GM12874 (cell line): ENCODE data around the gene IFNG-AS1.

Experiments
- CTCF ChIP-seq: IDR thresholded peaks from 2 replicates; pipeline ENCODE4 v1.5.1; 2011; ENCODE audit warnings: low read depth, mild to moderate bottlenecking, control low read depth, low read length, moderate library complexity; ENCODE audit not compliant: insufficient read depth

The IFNG-AS1 gene

GRCh38 chr12:67977668-67978067, 11.6 kb upstream of the IFNG-AS1 start:
- TF ChIP-seq CTCF: no peak

- TF ChIP-seq CTCF: no peak
Observed at GRCh38 chr12:67980391-67980790, 8.9 kb upstream of the IFNG-AS1 start.

- TF ChIP-seq CTCF: no peak
Observed at GRCh38 chr12:67981287-67982162, 7.7 kb upstream of the IFNG-AS1 start.

GRCh38 chr12:67982164-67982563, 7.1 kb upstream of the IFNG-AS1 start:
- TF ChIP-seq CTCF: no peak

- no peak for TF ChIP-seq CTCF
Observed at GRCh38 chr12:67986632-67987031, 2.6 kb upstream of the IFNG-AS1 start.

- no peak for TF ChIP-seq CTCF
Observed at GRCh38 chr12:67988601-67989021, 636 bp upstream of the IFNG-AS1 start.

- TF ChIP-seq CTCF: no peak
Observed at GRCh38 chr12:67991158-67991557, 1.9 kb downstream of the IFNG-AS1 start.
